ENCODE measurements around the gene CLDN4.

The CLDN4 gene

GRCh38 chr7:73827567-73828106 lies 3.2 kb upstream of the CLDN4 start:
- no peak overlapping the region for H3K4me3 ChIP-seq (ENCODE audit: low read depth, low read length)
- no peak for TF ChIP-seq CTCF (conservative IDR thresholded peaks at IDR 0.05; ENCODE audit: low read depth, low read length)
- no peak for DNase-seq (ENCODE audit: low read depth)

GRCh38 chr7:73828107-73828803 lies 2.5 kb upstream of the CLDN4 start:
- H3K4me3 ChIP-seq (ENCODE audit: low read depth, low read length), result no peak overlapping the region
- no peak for TF ChIP-seq CTCF (conservative IDR thresholded peaks at IDR 0.05; ENCODE audit: low read depth, low read length)
- peak; percentile 28 for DNase-seq (ENCODE audit: low read depth)

DNA sequence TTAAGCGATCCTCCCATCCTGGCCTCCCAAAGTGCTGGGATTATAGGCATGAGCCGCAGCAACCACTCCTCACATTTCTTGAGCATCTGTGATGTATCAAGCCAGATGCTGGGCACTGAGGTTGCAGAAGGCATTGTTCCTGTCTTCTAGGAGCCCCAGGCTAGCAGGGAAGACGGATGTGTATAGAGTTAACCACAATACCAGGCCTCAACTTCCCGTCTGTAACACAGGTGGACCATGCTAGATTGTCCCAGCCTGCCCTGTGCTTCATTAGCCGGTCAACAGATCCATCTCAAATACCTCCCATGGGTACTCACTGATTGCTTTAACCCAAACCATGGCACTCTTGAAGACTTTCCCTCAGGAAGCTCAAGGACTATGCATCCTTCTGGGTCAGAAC lies 1.8 kb upstream of the CLDN4 start:
- TF ChIP-seq CTCF (conservative IDR thresholded peaks at IDR 0.05; ENCODE audit: low read depth, low read length), result no peak
- no peak for DNase-seq (ENCODE audit: low read depth)
- no peak overlapping the region for H3K4me3 ChIP-seq (ENCODE audit: low read depth, low read length)

DNA sequence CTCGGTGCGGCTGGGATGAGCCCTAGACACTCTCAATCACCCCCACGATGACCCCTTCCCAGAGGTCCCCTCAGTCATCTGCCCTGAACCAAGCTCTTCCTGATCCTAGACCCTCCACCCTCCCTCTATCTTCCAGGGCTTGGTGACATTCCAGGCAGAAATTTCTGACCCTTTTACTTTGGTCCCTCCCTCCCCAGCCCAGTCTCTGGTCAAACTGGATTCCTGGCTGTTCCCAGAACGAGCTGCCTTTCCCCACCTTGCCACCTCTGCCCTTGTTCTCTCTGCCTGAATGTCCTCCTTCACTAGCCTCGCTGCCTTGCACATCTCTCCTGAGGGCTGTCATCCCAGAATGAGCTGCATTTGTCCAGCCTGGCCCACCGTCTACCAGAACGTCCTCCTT lies 1.3 kb upstream of the CLDN4 start:
- no peak for DNase-seq (ENCODE audit: low read depth)
- no peak overlapping the region for H3K4me3 ChIP-seq (ENCODE audit: low read depth, low read length)

GRCh38 chr7:73829921-73830680 lies 695 bp upstream of the CLDN4 start:
- TF ChIP-seq CTCF (conservative IDR thresholded peaks at IDR 0.05; ENCODE audit: low read depth, low read length), result peak; percentile 4
- no peak overlapping the region for H3K4me3 ChIP-seq (ENCODE audit: low read depth, low read length)
- no peak for DNase-seq (ENCODE audit: low read depth)

More for the DNA sequence above, 1.3 kb upstream of the CLDN4 start:
- TF ChIP-seq CTCF (conservative IDR thresholded peaks at IDR 0.05; ENCODE audit: low read depth, low read length), result no peak

- TF ChIP-seq CTCF (conservative IDR thresholded peaks at IDR 0.05; ENCODE audit: low read depth, low read length), result no peak
- H3K4me3 ChIP-seq (ENCODE audit: low read depth, low read length), result no peak overlapping the region
- DNase-seq (ENCODE audit: low read depth), result no peak
These were observed 713 bp downstream of the CLDN4 start for GRCh38 chr7:73831584-73831833.
